Thyroid gland (tissue), 4 donors: Measurements from ENCODE around the gene HCN1.

ENCODE experiments used
- POLR2A ChIP-seq, 2 donors: fragments of 450-650 bp; IDR thresholded peaks; one replicate each; pipeline ENCODE4 v1.6.1; 2017; ENCODE audit warnings: antibody characterized with exemption in 2 of 2, mild to moderate bottlenecking in 2 of 2, moderate library complexity in 1 of 2
- TF ChIP-seq, protein P1 (sequence below), 6 experiments: fragments of 200-600 bp in 3 of 6; fragments of 450-650 bp in 3 of 6; sonication (generic) in 3 of 6; IDR thresholded peaks; one replicate each; pipeline ENCODE4 v1.5.1; 2016 to 2019; ENCODE audit warnings: antibody characterized with exemption in 6 of 6, mild to moderate bottlenecking in 2 of 6, inconsistent platforms in 1 of 6, moderate library complexity in 1 of 6

- TF ChIP-seq, protein P1, sequence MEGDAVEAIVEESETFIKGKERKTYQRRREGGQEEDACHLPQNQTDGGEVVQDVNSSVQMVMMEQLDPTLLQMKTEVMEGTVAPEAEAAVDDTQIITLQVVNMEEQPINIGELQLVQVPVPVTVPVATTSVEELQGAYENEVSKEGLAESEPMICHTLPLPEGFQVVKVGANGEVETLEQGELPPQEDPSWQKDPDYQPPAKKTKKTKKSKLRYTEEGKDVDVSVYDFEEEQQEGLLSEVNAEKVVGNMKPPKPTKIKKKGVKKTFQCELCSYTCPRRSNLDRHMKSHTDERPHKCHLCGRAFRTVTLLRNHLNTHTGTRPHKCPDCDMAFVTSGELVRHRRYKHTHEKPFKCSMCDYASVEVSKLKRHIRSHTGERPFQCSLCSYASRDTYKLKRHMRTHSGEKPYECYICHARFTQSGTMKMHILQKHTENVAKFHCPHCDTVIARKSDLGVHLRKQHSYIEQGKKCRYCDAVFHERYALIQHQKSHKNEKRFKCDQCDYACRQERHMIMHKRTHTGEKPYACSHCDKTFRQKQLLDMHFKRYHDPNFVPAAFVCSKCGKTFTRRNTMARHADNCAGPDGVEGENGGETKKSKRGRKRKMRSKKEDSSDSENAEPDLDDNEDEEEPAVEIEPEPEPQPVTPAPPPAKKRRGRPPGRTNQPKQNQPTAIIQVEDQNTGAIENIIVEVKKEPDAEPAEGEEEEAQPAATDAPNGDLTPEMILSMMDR (IDR thresholded peaks at IDR 0.05) = no peak
- TF ChIP-seq POLR2A (IDR thresholded peaks at IDR 0.05) = no peak
Measured at GRCh38 chr5:45509371-45509770, 186.8 kb downstream of the HCN1 start.
